Liver (tissue), 9 donors: ENCODE data around the gene ZNG1A. TPM values are rescaled to one million over a fixed set of nuclear protein-coding genes. Genes with fewer than 3 reads are reported as not detected.
"Not testable (repeated sequence)": the region's sequence is repeated elsewhere in the genome, so short reads cannot be mapped to it uniquely, and the experiment has no call there.

Experiments
- DNase-seq: peaks from one replicate; pipeline ENCODE4 v3.0.0-alpha.2; 2017; ENCODE audit warnings: low spot score
- H3K27ac ChIP-seq, 2 donors: one replicate each; pipeline ENCODE4 v1.7.0; 2013; ENCODE audit warnings: inconsistent platforms in 2 of 2, low read length in 2 of 2, control low read depth in 1 of 2, low read depth in 1 of 2, mild to moderate bottlenecking in 1 of 2
- H3K27me3 ChIP-seq, 4 donors: one replicate each; pipeline versions ENCODE4 v1.6.1 to v1.7.0; 2013; ENCODE audit warnings: low read length in 3 of 4, inconsistent platforms in 1 of 4, mild to moderate bottlenecking in 1 of 4, moderate library complexity in 1 of 4; ENCODE audit not compliant: control insufficient read depth in 4 of 4, insufficient read depth in 4 of 4
- H3K36me3 ChIP-seq, 4 donors: one replicate each; pipeline versions ENCODE4 v1.6.1 to v1.7.0; 2013; ENCODE audit warnings: low read length in 3 of 4, mild to moderate bottlenecking in 3 of 4, low read depth in 1 of 4, moderate library complexity in 1 of 4; ENCODE audit not compliant: control insufficient read depth in 4 of 4, insufficient read depth in 3 of 4
- H3K4me1 ChIP-seq, 4 donors: one replicate each; pipeline versions ENCODE4 v1.6.1 to v1.7.0; 2013; ENCODE audit warnings: low read length in 3 of 4, mild to moderate bottlenecking in 3 of 4, moderate library complexity in 1 of 4; ENCODE audit not compliant: control insufficient read depth in 4 of 4, insufficient read depth in 4 of 4
- H3K4me3 ChIP-seq, 3 donors: one replicate each; pipeline versions ENCODE4 v1.6.1 to v1.7.0; 2013; ENCODE audit warnings: low read length in 3 of 3, control low read depth in 1 of 3, low read depth in 1 of 3, mild to moderate bottlenecking in 1 of 3
- H3K9ac ChIP-seq, 2 donors: one replicate each; pipeline ENCODE4 v1.7.0; 2013; ENCODE audit warnings: low read length in 2 of 2, mild to moderate bottlenecking in 2 of 2, moderate library complexity in 2 of 2, control low read depth in 1 of 2, low read depth in 1 of 2
- H3K9me3 ChIP-seq, 4 donors: one replicate each; pipeline versions ENCODE4 v1.6.1 to v1.7.0; 2013; ENCODE audit warnings: low read length in 3 of 4; ENCODE audit not compliant: control insufficient read depth in 4 of 4
- WGBS: extraction: QIAGEN DNeasy Blood & Tissue Kit; methylation state at CpG from one replicate; pipeline ENCODE4 v1.1.7; 2013; 5-methylcytosine and 5-hydroxymethylcytosine counted together
- polyA plus RNA-seq, 2 donors: library from polyadenylated mRNA; stranded (reverse) in 1 of 2; unstranded in 1 of 2; fragments of 200-250 nt in 1 of 2; fragments of >200 nt in 1 of 2; fragmentation: Nextera tagmentation in 1 of 2; extraction: Ambion mirVana in 1 of 2; gene quantifications; one replicate each; pipeline versions ENCODE4 v1.2.1 to v1.2.3, GENCODE V29; 2013 to 2015
- total RNA-seq, 2 donors: library from RNA; depleted of rRNA; stranded (reverse); fragments of >200 nt; gene quantifications; one replicate each; pipeline ENCODE4 v1.2.3, GENCODE V29; 2014
- donor health status: healthy.
- donor health status: healthy.
- donor health status: healthy.
- donor health status: healthy.
- donor health status: healthy.

ZNG1A gene
- total and polyA plus RNA-seq, 4 donors, result 11.1 to 46.8 (median 20.8) TPM

- 75% methylated on average over 2 of the region's 4 CpGs for WGBS
Observed at GRCh38 chr9:87105-87504, 91.8 kb downstream of the ZNG1A start.

GRCh38 chr9:86697-87096, 92.2 kb downstream of the ZNG1A start:
- H3K36me3 ChIP-seq, H3K4me1 ChIP-seq, H3K27me3 ChIP-seq, H3K9ac ChIP-seq, H3K4me3 ChIP-seq, DNase-seq, H3K27ac ChIP-seq, H3K9me3 ChIP-seq: not testable (repeated sequence)

More at GRCh38 chr9:87105-87504, 91.8 kb downstream of the ZNG1A start:
- not testable (repeated sequence) for DNase-seq, H3K4me1 ChIP-seq, H3K27ac ChIP-seq, H3K4me3 ChIP-seq, H3K9me3 ChIP-seq, H3K36me3 ChIP-seq, H3K27me3 ChIP-seq, H3K9ac ChIP-seq

- H3K4me1 ChIP-seq, H3K36me3 ChIP-seq, H3K27ac ChIP-seq, H3K9ac ChIP-seq, DNase-seq, H3K4me3 ChIP-seq, H3K27me3 ChIP-seq, H3K9me3 ChIP-seq: not testable (repeated sequence)
- WGBS, result 86% methylated on average over 28 of the region's 31 CpGs
Observed at GRCh38 chr9:82932-83689, 95.7 kb downstream of the ZNG1A start.

GRCh38 chr9:78333-78732, 100.5 kb downstream of the ZNG1A start:
- not testable (repeated sequence) for H3K9me3 ChIP-seq, H3K36me3 ChIP-seq, H3K27ac ChIP-seq, H3K4me3 ChIP-seq, H3K27me3 ChIP-seq, H3K4me1 ChIP-seq, DNase-seq, H3K9ac ChIP-seq
- 82% methylated on average over 3 of the region's 3 CpGs for WGBS

- not testable (repeated sequence) for H3K9ac ChIP-seq, H3K9me3 ChIP-seq, H3K36me3 ChIP-seq, H3K27ac ChIP-seq, DNase-seq, H3K4me1 ChIP-seq, H3K27me3 ChIP-seq, H3K4me3 ChIP-seq
- whole genome bisulfite sequencing, result 78% methylated on average over 3 of the region's 3 CpGs
Observed at GRCh38 chr9:76389-76788, 102.5 kb downstream of the ZNG1A start.

GRCh38 chr9:73900-74525, 104.8 kb downstream of the ZNG1A start:
- 18% methylated on average over 18 of the region's 18 CpGs for WGBS
- H3K9me3 ChIP-seq, H3K9ac ChIP-seq, H3K36me3 ChIP-seq, H3K4me1 ChIP-seq, DNase-seq, H3K27me3 ChIP-seq, H3K27ac ChIP-seq: not testable (repeated sequence)
- H3K4me3 ChIP-seq, result peak overlapping the region in 1 of 3 donors; percentile 43

GRCh38 chr9:73076-73899, 105.6 kb downstream of the ZNG1A start:
- peak overlapping the region in 1 of 3 donors; percentile 43 for H3K4me3 ChIP-seq
- H3K27me3 ChIP-seq, H3K9me3 ChIP-seq, H3K27ac ChIP-seq, H3K36me3 ChIP-seq, H3K4me1 ChIP-seq, H3K9ac ChIP-seq: not testable (repeated sequence)
- peak; percentile 33 for DNase-seq
- 2% methylated on average over 109 of the region's 109 CpGs for whole genome bisulfite sequencing
